Osteoblast (primary cell): ENCODE data around the gene TNFRSF8. TPM values are rescaled to one million over a fixed set of nuclear protein-coding genes. Genes with fewer than 3 reads are reported as not detected.

Source experiments
- DNase-seq: peaks from one replicate; pipeline ENCODE4 v3.0.0; 2011; ENCODE audit warnings: low spot score, mixed read lengths; ENCODE audit not compliant: insufficient read length; ENCODE audit errors: missing footprints
- H2AFZ ChIP-seq: 2 replicates; pipeline ENCODE4 v1.6.0; 2011; ENCODE audit warnings: mild to moderate bottlenecking, low read length
- H3K27ac ChIP-seq: 2 replicates; pipeline ENCODE4 v1.5.1; 2011; ENCODE audit warnings: mild to moderate bottlenecking, low read depth, low read length, moderate library complexity
- H3K27me3 ChIP-seq: 2 replicates; pipeline ENCODE4 v1.6.0; 2012; ENCODE audit warnings: mild to moderate bottlenecking, control low read depth, inconsistent platforms, low read length, moderate library complexity; ENCODE audit not compliant: insufficient read depth
- H3K36me3 ChIP-seq: 2 replicates; pipeline ENCODE4 v1.5.1; 2011; ENCODE audit warnings: mild to moderate bottlenecking, low read length, control low read depth, moderate library complexity; ENCODE audit not compliant: insufficient read depth
- H3K4me1 ChIP-seq: 2 replicates; pipeline ENCODE4 v1.5.1; 2011; ENCODE audit warnings: mild to moderate bottlenecking, low read length, control low read depth, moderate library complexity; ENCODE audit not compliant: insufficient read depth
- H3K4me2 ChIP-seq: 2 replicates; pipeline ENCODE4 v1.6.0; 2011; ENCODE audit warnings: mild to moderate bottlenecking, low read length; ENCODE audit not compliant: insufficient read depth
- H3K4me3 ChIP-seq: fragments of 200-600 bp; sonication (generic); 3 replicates; pipeline ENCODE4 v1.5.1; 2012; ENCODE audit warnings: mild to moderate bottlenecking, low read length, inconsistent platforms; ENCODE audit not compliant: insufficient read depth
- H3K79me2 ChIP-seq: 2 replicates; pipeline ENCODE4 v1.6.0; 2012; ENCODE audit warnings: mild to moderate bottlenecking, low read length, control low read depth, inconsistent platforms; ENCODE audit not compliant: insufficient read depth
- H3K9me3 ChIP-seq: 2 replicates; pipeline ENCODE4 v1.5.1; 2011; ENCODE audit warnings: low read depth, low read length, control low read depth
- H4K20me1 ChIP-seq: 2 replicates; pipeline ENCODE4 v1.6.0; 2012; ENCODE audit warnings: mild to moderate bottlenecking, low read length, control low read depth; ENCODE audit not compliant: insufficient read depth
- CTCF ChIP-seq: IDR thresholded peaks from 2 replicates; pipeline ENCODE4 v1.5.1; 2011; ENCODE audit warnings: mild to moderate bottlenecking, low read depth, low read length, moderate library complexity; ENCODE audit errors: extremely low read depth
- small RNA-seq: library from RNA; depleted of rRNA; stranded (forward); fragments of <200 nt; gene quantifications from one replicate; pipeline ENCODE3, GENCODE V24; 2012
- total RNA-seq: library from RNA; depleted of rRNA; stranded (reverse); fragments of >200 nt; gene quantifications from 2 replicates; pipeline ENCODE4 v1.2.3, GENCODE V29; 2012

TNFRSF8 gene
- total RNA-seq, 1 donor = under 0.01 TPM

- Histone ChIP-seq H3K4me2 (no peak overlapping the region), H3K4me1 (peaks cover 15% of the 10 kb centered on the region), H4K20me1 (peaks cover 4% of the 10 kb centered on the region), H3K4me3 (no peak overlapping the region), H3K36me3 (peaks cover 10% of the 10 kb centered on the region), H2AFZ (no peak overlapping the region), H3K27me3 (no peaks in the 10 kb centered on the region), H3K27ac (no peak overlapping the region), H3K79me2 (peaks cover 50% of the 10 kb centered on the region), H3K9me3 (no peaks in the 10 kb centered on the region)
- TF ChIP-seq CTCF = no peak
- no peak for DNase-seq
Measured at GRCh38 chr1:12189328-12189682, 126.2 kb downstream of the TNFRSF8 start.

- Histone ChIP-seq H3K79me2 (peaks cover 29% of the 10 kb centered on the region), H3K27me3 (no peaks in the 10 kb centered on the region), H3K4me3 (no peak overlapping the region), H3K9me3 (no peaks in the 10 kb centered on the region), H4K20me1 (peaks cover 4% of the 10 kb centered on the region), H2AFZ (no peak overlapping the region), H3K36me3 (peaks cover 19% of the 10 kb centered on the region), H3K4me2 (no peak overlapping the region), H3K27ac (no peak overlapping the region), H3K4me1 (peaks cover 1% of the 10 kb centered on the region)
- DNase-seq = peak; percentile 73
- no peak for TF ChIP-seq CTCF
Measured at GRCh38 chr1:12191242-12192032, 128.3 kb downstream of the TNFRSF8 start.

Small RNA genes lying within 50 kb of the gene (small RNA-seq; reads per million reads assigned to genes)
- gene AL096840.1 = not detected
- gene MIR4632 = not detected
- gene MIR6729 = not detected
- not detected for gene RF00019
- gene RN7SL649P = not detected
- gene RNU6-777P = not detected
- gene RPL23AP89 = not detected

Other genes starting within 250 kb of the TNFRSF8 start
- gene NPPA, start 215.5 kb upstream of the TNFRSF8 start, total RNA-seq = not detected in 2 replicates
- not detected in 2 replicates for gene NPPB, start 204.4 kb upstream of the TNFRSF8 start, total RNA-seq
- 51.6 and 64.1 TPM in 2 replicates for gene KIAA2013, start 136.9 kb upstream of the TNFRSF8 start, total RNA-seq
- gene PLOD1, start 128.6 kb upstream of the TNFRSF8 start, total RNA-seq = 242 and 281 TPM in 2 replicates
- 46.0 and 51.0 TPM in 2 replicates for gene MFN2, start 82.9 kb upstream of the TNFRSF8 start, total RNA-seq
- 24.2 and 26.4 TPM in 2 replicates for gene MIIP, start 43.8 kb upstream of the TNFRSF8 start, total RNA-seq
- 11.2 and 12.7 TPM in 2 replicates for gene TNFRSF1B, start 103.7 kb downstream of the TNFRSF8 start, total RNA-seq
- 46.0 and 48.5 TPM in 2 replicates for gene VPS13D, start 166.7 kb downstream of the TNFRSF8 start, total RNA-seq